ENCODE results near the gene ZNF547. TPM values are rescaled to one million over a fixed set of nuclear protein-coding genes. Genes with fewer than 3 reads are reported as not detected.

Gene ZNF547
- total RNA-seq, result 1 to 10 TPM; 1.9 to 2.6 (median 2.6) TPM

DNA sequence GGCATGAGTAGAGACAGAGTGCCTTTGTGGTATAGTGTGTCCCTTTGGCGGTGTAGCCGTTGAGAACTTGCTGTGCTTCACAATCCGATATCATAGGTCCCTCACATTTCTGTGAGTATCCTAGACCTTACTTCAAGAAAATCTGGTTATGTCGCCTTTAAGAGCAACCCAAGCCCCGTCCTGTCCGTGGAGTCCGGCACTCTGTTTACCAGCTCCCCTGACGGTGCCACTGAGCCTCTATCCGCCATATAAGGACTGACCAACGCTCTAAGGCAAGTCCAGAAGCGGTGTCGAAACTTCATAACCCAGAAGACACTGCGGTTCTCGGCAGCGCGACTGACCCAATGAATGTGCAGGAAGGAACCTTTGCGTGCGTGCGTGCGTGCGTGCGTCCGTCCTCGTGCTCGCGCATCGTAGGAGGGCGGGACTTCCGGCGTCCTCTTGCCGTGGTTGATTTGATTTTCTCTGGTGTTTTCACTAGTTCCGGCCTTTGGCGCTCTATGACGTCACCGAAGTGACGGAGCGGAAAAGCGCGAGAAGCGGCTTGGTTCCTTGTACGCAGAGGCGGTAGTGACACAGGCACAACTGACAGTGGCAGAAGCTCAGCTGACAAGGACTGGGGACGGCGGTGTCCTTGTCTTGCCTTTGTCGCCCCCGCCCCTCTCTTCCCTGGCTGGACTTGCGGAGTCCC, at the start of gene ZNF547, which contains the start of gene TRAPPC2B:
ZNF547 (plus strand) TSS at position 555 of the 691 bp plus-strand sequence. CDS start 5,005 bp downstream, outside the sequence.
TRAPPC2B (plus strand) TSS at position 555 of the 691 bp plus-strand sequence. CDS start 1,283 bp downstream, outside the sequence.
- TF ChIP-seq, protein P1, sequence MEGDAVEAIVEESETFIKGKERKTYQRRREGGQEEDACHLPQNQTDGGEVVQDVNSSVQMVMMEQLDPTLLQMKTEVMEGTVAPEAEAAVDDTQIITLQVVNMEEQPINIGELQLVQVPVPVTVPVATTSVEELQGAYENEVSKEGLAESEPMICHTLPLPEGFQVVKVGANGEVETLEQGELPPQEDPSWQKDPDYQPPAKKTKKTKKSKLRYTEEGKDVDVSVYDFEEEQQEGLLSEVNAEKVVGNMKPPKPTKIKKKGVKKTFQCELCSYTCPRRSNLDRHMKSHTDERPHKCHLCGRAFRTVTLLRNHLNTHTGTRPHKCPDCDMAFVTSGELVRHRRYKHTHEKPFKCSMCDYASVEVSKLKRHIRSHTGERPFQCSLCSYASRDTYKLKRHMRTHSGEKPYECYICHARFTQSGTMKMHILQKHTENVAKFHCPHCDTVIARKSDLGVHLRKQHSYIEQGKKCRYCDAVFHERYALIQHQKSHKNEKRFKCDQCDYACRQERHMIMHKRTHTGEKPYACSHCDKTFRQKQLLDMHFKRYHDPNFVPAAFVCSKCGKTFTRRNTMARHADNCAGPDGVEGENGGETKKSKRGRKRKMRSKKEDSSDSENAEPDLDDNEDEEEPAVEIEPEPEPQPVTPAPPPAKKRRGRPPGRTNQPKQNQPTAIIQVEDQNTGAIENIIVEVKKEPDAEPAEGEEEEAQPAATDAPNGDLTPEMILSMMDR (IDR thresholded peaks at IDR 0.05), result no peak
- ATAC-seq (ENCODE audit: low FRiP score), result peak; percentile 99
- peak; percentile 99 for DNase-seq (ENCODE audit: low spot score)

DNA sequence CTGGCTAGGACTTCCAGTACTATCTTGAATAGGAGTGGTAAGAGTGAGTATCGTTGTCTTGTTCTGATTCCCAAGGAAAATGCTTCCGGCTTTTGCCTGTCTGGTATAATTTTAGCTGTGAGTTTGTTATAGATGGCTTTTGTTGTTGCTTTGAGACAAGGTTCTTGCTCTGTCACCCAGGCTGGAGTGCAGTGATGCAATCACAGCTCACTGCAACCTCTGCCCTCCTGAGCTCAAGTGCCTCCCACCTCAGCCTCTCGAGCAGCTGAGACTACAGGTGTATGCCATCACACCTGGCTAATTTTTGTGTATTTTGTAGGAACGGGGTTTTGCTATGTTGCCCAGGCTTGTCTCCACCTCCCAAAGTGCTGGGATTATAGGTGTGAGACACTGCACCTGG, 49.2 kb upstream of the ZNF547 start:
- no peak for ATAC-seq (ENCODE audit: low FRiP score)

DNA sequence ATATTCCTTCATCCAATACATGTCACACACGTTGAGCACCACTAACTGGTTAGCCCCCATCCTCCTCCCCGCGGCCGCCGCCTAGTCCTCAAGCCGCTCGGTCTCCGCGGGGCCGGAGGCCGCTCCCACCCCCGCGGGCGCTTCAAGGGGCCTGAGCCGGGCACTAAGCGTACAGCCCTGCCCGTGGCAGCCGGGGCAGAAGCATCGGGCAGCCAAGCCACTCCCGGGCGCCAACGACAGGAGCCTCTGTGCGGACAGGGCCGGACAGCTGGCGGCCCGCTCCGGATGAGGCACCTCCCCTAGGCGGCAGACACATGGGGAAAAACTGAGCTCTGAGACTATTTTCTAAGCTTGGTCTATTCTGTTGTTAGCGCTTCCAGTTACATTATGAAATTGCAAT, 45.8 kb upstream of the ZNF547 start:
- DNase-seq (ENCODE audit: low spot score), result no peak
- TF ChIP-seq, protein P1 (IDR thresholded peaks at IDR 0.05), result no peak
- no peak for ATAC-seq (ENCODE audit: low FRiP score)

More for the DNA sequence above, 49.2 kb upstream of the ZNF547 start:
- no peak for DNase-seq (ENCODE audit: low spot score)
- TF ChIP-seq, protein P1 (IDR thresholded peaks at IDR 0.05), result no peak

DNA sequence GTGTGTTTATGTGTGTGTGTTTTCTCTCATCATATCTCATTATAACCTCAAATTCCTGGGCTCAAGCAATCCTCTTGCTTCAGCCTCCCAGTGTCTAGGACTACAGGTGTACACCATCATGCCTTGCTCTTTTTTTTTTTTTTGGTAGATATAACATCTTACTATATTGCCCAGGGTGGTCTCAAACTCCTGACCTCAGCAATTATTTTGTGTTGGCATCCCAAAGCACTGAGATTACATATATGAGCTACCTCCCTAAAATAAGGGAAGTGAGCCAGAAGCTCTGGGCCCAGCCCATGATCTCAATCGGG, 43.5 kb upstream of the ZNF547 start:
- TF ChIP-seq, protein P1 (IDR thresholded peaks at IDR 0.05), result no peak
- ATAC-seq (ENCODE audit: low FRiP score) (no peak), DNase-seq (ENCODE audit: low spot score) (no peak)

DNA sequence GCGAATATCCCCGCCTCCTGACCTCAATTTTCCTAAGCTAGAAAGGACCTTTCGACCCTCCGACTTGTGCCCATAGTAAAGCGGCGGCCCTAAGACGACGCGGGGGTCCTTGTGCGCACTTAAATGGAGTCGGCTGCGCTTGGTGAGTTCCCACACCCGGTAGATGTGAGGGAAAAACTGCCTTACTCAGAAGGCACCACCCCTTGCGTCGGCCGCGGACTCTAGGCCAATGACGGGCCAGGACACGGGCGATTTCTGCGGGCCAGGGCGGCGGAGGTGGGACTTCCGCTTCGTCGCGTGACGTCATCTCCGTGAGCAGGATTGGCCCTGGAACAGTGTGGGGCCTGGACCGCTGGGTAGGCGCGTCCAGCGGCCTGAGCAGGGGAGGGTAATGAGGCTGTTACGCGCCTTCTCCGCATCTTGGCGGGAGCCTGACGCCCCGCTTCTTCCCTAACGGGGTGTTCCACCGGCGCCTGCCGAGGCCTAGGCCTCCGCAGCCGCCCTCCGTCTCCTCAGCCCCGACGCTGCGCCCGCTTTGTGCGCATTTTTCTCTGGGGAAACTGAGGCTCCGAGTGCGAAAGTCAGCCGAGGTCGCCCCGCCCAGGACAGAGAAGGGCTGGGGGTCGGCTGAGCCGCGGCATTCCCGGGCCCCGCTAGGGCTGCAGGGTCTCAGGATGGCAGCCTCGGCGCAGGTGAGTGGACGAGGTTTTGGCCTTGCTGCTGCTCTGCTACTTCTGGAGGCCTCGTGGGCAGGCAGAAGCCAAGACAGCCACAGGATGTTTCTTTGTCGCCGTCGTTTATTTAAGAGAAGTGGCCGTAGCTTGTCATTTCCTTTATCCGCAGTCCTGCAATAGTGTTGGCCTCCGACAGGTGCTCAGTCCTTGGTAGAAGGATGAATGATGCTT, 42.9 kb upstream of the ZNF547 start, which contains the start of gene ZNF543:
ZNF543 (plus strand) TSS at position 293 of the 905 bp plus-strand sequence; CDS start at position 675, 382 bp downstream.
- ATAC-seq (ENCODE audit: low FRiP score), result peak; percentile 99
- DNase-seq (ENCODE audit: low spot score), result peak; percentile 94
- TF ChIP-seq, protein P1 (IDR thresholded peaks at IDR 0.05), result no peak

DNA sequence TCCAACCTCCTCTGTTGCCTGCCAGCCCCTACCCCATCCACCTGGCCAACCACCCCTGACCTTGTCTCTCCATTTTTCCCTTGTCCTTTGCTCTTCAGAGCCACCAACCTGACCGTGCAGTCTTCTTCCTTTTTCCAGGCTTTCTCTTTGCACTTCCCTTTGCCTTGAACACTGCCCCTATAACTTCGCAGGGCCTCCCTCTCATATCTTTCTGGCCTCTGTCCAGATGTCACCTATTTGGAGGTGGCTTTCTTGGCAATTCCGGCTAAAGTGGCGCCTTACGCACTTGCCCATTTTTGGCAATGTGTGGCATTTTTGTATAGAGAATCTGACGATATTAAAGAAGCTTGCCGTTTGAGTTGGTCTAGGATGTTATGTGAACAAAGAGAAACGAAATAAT, 42.2 kb upstream of the ZNF547 start:
- ATAC-seq (ENCODE audit: low FRiP score), result no peak
- no peak for DNase-seq (ENCODE audit: low spot score)
- TF ChIP-seq, protein P1 (IDR thresholded peaks at IDR 0.05), result no peak

Data from omental fat pad (tissue), 4 donors.